Erythroblast (primary cell): ENCODE measurements around the gene MAST4.

Source experiments
- GATA1 ChIP-seq: IDR thresholded peaks from 2 replicates; pipeline ENCODE4 v1.6.1; 2011; ENCODE audit warnings: low read depth, mild to moderate bottlenecking, control low read depth, low read length, moderate library complexity
- POLR2A ChIP-seq: IDR thresholded peaks from 2 replicates; pipeline ENCODE4 v1.6.1; 2011; ENCODE audit warnings: mild to moderate bottlenecking, low read length

DNA sequence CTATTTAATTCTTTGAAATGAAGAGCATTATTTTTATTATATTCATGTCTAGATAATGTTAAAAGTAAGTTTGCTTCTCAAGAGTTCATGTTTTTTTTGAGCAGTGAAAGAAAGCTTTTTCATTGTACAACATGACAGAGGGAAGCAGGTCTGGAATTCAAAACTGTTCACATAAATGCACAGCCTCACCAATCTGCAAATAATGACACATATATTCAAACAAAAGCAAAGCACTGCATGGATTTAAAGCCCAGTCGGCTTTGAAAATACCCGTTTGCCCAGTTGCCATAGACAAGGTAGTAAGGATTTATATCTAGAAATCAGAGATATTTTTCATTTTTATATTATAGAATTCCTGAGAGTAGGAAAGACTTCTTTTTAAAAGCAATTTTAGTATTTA, 398.6 kb downstream of the MAST4 start:
- TF ChIP-seq POLR2A (no peak), GATA1 (no peak)
